Panc1 (cell line): Measurements from ENCODE around the gene CCL5. TPM values are rescaled to one million over a fixed set of nuclear protein-coding genes. Genes with fewer than 3 reads are reported as not detected.

Source experiments
- ATAC-seq: fragments of 200-7000 bp; cut with Tn5 transposase; 2 replicates; pipeline ENCODE4 v1.9.1; 2020; ENCODE audit warnings: mild to moderate bottlenecking, moderate library complexity
- BruUV-seq: library from RNA; stranded (reverse); fragments of 400-500 nt; replicated peaks from 2 replicates; lab custom pipeline; 2021; lab: Mats Ljungman, UMichigan
- CTCF ChIA-PET: fragments of 300-600 bp; sonication (Branson Sonifier 250); formaldehyde crosslinking; loops from one replicate; lab custom pipeline; 2022; ENCODE audit warnings: antibody characterized with exemption; lab: Charles Lee
- POLR2A ChIA-PET: fragments of 300-600 bp; sonication (Branson Sonifier 250); formaldehyde crosslinking; loops from one replicate; lab custom pipeline; 2022; ENCODE audit warnings: antibody characterized with exemption; lab: Charles Lee
- DNase-seq: peaks from one replicate; pipeline ENCODE4 v3.0.0-alpha.2; 2010; ENCODE audit warnings: low read depth, low spot score
- H3K27ac ChIP-seq: 2 replicates; pipeline ENCODE4 v1.5.1; 2011; ENCODE audit warnings: mild to moderate bottlenecking, low read length, inconsistent platforms
- H3K27me3 ChIP-seq: fragments of 200-500 bp; sonication (Bioruptor generic); 2 replicates; pipeline ENCODE4 v1.6.0; 2014; ENCODE audit warnings: low read length, inconsistent platforms; ENCODE audit not compliant: control insufficient read depth, insufficient read depth
- H3K36me3 ChIP-seq: fragments of 200-500 bp; sonication (Bioruptor generic); 2 replicates; pipeline ENCODE4 v1.5.1; 2014; ENCODE audit warnings: inconsistent platforms, mild to moderate bottlenecking, low read length, moderate library complexity; ENCODE audit not compliant: control insufficient read depth, insufficient read depth
- H3K4me1 ChIP-seq: 2 replicates; pipeline ENCODE4 v1.5.1; 2011; ENCODE audit warnings: inconsistent platforms, mild to moderate bottlenecking, low read length, moderate library complexity; ENCODE audit not compliant: control insufficient read depth, insufficient read depth
- H3K4me3 ChIP-seq, 2 experiments: 2 replicates each; pipeline ENCODE4 v1.5.1; 2011 to 2012; ENCODE audit warnings: low read depth in 2 of 2, low read length in 2 of 2, mild to moderate bottlenecking in 2 of 2, inconsistent platforms in 1 of 2, moderate library complexity in 1 of 2
- H3K9me3 ChIP-seq: fragments of 200-500 bp; sonication (Bioruptor generic); 2 replicates; pipeline ENCODE4 v1.5.1; 2014; ENCODE audit warnings: low read depth, mild to moderate bottlenecking, inconsistent platforms, low read length, moderate library complexity; ENCODE audit not compliant: control insufficient read depth, insufficient read depth
- CTCF ChIP-seq: fragments of 450-650 bp; IDR thresholded peaks from 2 replicates; pipeline ENCODE4 v1.5.1; 2017; ENCODE audit warnings: mild to moderate bottlenecking
- POLR2AphosphoS5 ChIP-seq: IDR thresholded peaks from 2 replicates; pipeline ENCODE4 v1.6.1; 2012; ENCODE audit warnings: mild to moderate bottlenecking, low read depth, low read length, moderate library complexity
- REST ChIP-seq, 2 experiments: IDR thresholded peaks; 2 replicates each; pipeline ENCODE4 v1.6.1; 2011 to 2012; ENCODE audit warnings: low read depth in 2 of 2, control low read depth in 1 of 2, low read length in 1 of 2, mild to moderate bottlenecking in 1 of 2, moderate library complexity in 1 of 2; ENCODE audit not compliant: insufficient read depth in 1 of 2
- SIN3A ChIP-seq: IDR thresholded peaks from 2 replicates; pipeline ENCODE4 v1.6.1; 2012; ENCODE audit warnings: low read depth, mild to moderate bottlenecking, low read length, moderate library complexity, borderline replicate concordance; ENCODE audit not compliant: insufficient read depth
- TCF7L2 ChIP-seq: IDR thresholded peaks from 2 replicates; pipeline ENCODE4 v1.6.1; 2011; ENCODE audit warnings: mild to moderate bottlenecking, low read depth, low read length, inconsistent platforms
- in situ Hi-C: cut with HindIII; loops from 2 replicates; pipeline ENCODE4 v1.10.0; 2016; ENCODE audit warnings: low sequenced_read_pairs, low pct_unique_long_range_greater_than_20kb
- intact Hi-C: fragments of 100-400 bp; cut with micrococcal nuclease; formaldehyde crosslinking; loops from one replicate; pipeline ENCODE4 v1.10.0; 2022; ENCODE audit not compliant: unreplicated experiment
- total RNA-seq: library from RNA; stranded (reverse); gene quantifications from one replicate; pipeline ENCODE4 v1.2.1, GENCODE V29; 2021; ENCODE audit not compliant: unreplicated experiment

CCL5 gene
- total RNA-seq, 1 experiment from 2014 or later, result 15.9 TPM

- TF ChIP-seq REST (IDR thresholded peaks at IDR 0.05; ENCODE audit: insufficient read depth in 1 of 2, low read depth in 2 of 2, low read length in 1 of 2), result no peak
- TF ChIP-seq POLR2AphosphoS5, result no peak
- TF ChIP-seq SIN3A, result no peak
- TF ChIP-seq CTCF, result no peak
- no peak for TF ChIP-seq TCF7L2
- H3K27me3 ChIP-seq, result no peaks in the 10 kb centered on the region
- H3K4me1 ChIP-seq, result no peaks in the 10 kb centered on the region
- no peak overlapping the region for H3K4me3 ChIP-seq
- ATAC-seq, result no peak
- CTCF ChIA-PET, result no interaction called here
- DNase-seq, result no peak
- H3K9me3 ChIP-seq, result no peaks in the 10 kb centered on the region
- H3K27ac ChIP-seq, result no peak overlapping the region
- intact Hi-C loops (no loop called here), in situ Hi-C loops (no loop called here)
- H3K36me3 ChIP-seq, result no peaks in the 10 kb centered on the region
- POLR2A ChIA-PET, result no interaction called here
- no TSS peak for BruUV-seq
These were observed 26.2 kb upstream of the CCL5 start for GRCh38 chr17:35906191-35906925.

GRCh38 chr17:35903451-35903850, 23.3 kb upstream of the CCL5 start:
- Histone ChIP-seq H3K9me3 (no peaks in the 10 kb centered on the region), H3K4me3 (no peak overlapping the region), H3K27ac (no peak overlapping the region), H3K4me1 (no peaks in the 10 kb centered on the region), H3K27me3 (no peaks in the 10 kb centered on the region), H3K36me3 (no peaks in the 10 kb centered on the region)
- ChIA-PET CTCF (interaction anchor here (0.6 kb wide), 1 partner anchor 802 kb away, joined by 4 read pairs; no protein-coding TSS in a partner anchor), POLR2A (no interaction called here)
- in situ Hi-C loops, result no loop called here
- no peak for DNase-seq
- no peak for ATAC-seq
- intact Hi-C loops, result no loop called here
- BruUV-seq, result no TSS peak
- TF ChIP-seq SIN3A (no peak), REST (IDR thresholded peaks at IDR 0.05; ENCODE audit: insufficient read depth in 1 of 2, low read depth in 2 of 2, low read length in 1 of 2) (no peak), CTCF (no peak), POLR2AphosphoS5 (no peak), TCF7L2 (no peak)
